HUDEP-2 (cell line): ENCODE measurements around the gene IFT20.
"Not testable (repeated sequence)": the region's sequence is repeated elsewhere in the genome, so short reads cannot be mapped to it uniquely, and the experiment has no call there.

Experiments
- DNase-seq, 76 experiments: peaks; one replicate each; lab custom pipeline; 2025; ENCODE audit not compliant: unreplicated experiment in 76 of 76; lab: John Stamatoyannopoulos, UW

IFT20 gene

GRCh38 chr17:28364665-28365363, 29.5 kb upstream of the IFT20 start, which contains the start of gene SEBOX:
Gene SEBOX, minus strand, starts transcription at chr17:28365199. Its CDS starts 48 bp downstream, at chr17:28365151.
- no peak for DNase-seq

GRCh38 chr17:28363776-28364650, 28.7 kb upstream of the IFT20 start:
- DNase-seq = no peak

GRCh38 chr17:28363186-28363585, 27.9 kb upstream of the IFT20 start:
- no peak for DNase-seq

- DNase-seq = no peak
These were observed 22.6 kb upstream of the IFT20 start for GRCh38 chr17:28357901-28358197.

- peak in 75 of 76 experiments; percentile 29 to 95 (median 89) for DNase-seq
These were observed 22.0 kb upstream of the IFT20 start, which contains the start of gene POLDIP2 for GRCh38 chr17:28357061-28357900. Gene POLDIP2, minus strand, starts transcription at chr17:28357527. Its CDS starts 79 bp downstream, at chr17:28357448.

- DNase-seq = no peak
These were observed 15.0 kb upstream of the IFT20 start for GRCh38 chr17:28350271-28350670.

- no peak for DNase-seq
These were observed 13.7 kb upstream of the IFT20 start for GRCh38 chr17:28348979-28349378.

- DNase-seq = no peak
These were observed 12.1 kb upstream of the IFT20 start for GRCh38 chr17:28347261-28347891.

- no peak for DNase-seq
These were observed 11.5 kb upstream of the IFT20 start for GRCh38 chr17:28346746-28347246.

GRCh38 chr17:28346199-28346580, 10.9 kb upstream of the IFT20 start:
- no peak for DNase-seq

GRCh38 chr17:28345419-28346198, 10.3 kb upstream of the IFT20 start:
- no peak for DNase-seq

GRCh38 chr17:28344435-28344901, 9.2 kb upstream of the IFT20 start:
- no peak for DNase-seq

GRCh38 chr17:28344011-28344410, 8.7 kb upstream of the IFT20 start:
- DNase-seq = no peak

GRCh38 chr17:28343491-28343932, 8.2 kb upstream of the IFT20 start:
- DNase-seq = no peak

- no peak for DNase-seq
These were observed 7.0 kb upstream of the IFT20 start for GRCh38 chr17:28342313-28342712.

- no peak for DNase-seq
These were observed 6.2 kb upstream of the IFT20 start for GRCh38 chr17:28341516-28341915.

- DNase-seq = no peak
These were observed 5.1 kb upstream of the IFT20 start for GRCh38 chr17:28340374-28340773.

GRCh38 chr17:28339431-28339830, 4.2 kb upstream of the IFT20 start:
- no peak for DNase-seq

GRCh38 chr17:28338769-28339212, 3.5 kb upstream of the IFT20 start:
- not testable (repeated sequence) for DNase-seq
